GM06990 (cell line): ENCODE measurements around the gene NGEF.

Source experiments
- DNase-seq: peaks from one replicate; pipeline ENCODE4 v3.0.0-alpha.2; 2011; ENCODE audit not compliant: insufficient read length; ENCODE audit errors: extremely low read depth
- H3K27me3 ChIP-seq: replicated peaks from 2 replicates; pipeline ENCODE4 v1.6.0; 2011; ENCODE audit warnings: low read length; ENCODE audit not compliant: control insufficient read depth, insufficient read depth
- H3K36me3 ChIP-seq: 2 replicates; pipeline ENCODE4 v1.5.1; 2011; ENCODE audit warnings: low read length; ENCODE audit not compliant: control insufficient read depth, insufficient read depth
- H3K4me3 ChIP-seq: replicated peaks from 2 replicates; pipeline ENCODE4 v1.5.1; 2011; ENCODE audit warnings: low read depth, mild to moderate bottlenecking, control low read depth, low read length
- CTCF ChIP-seq: IDR thresholded peaks from 2 replicates; pipeline ENCODE4 v1.5.1; 2011; ENCODE audit warnings: low read length, control low read depth, mild to moderate bottlenecking, inconsistent platforms; ENCODE audit not compliant: insufficient read depth, poor library complexity, severe bottlenecking

The NGEF gene

GRCh38 chr2:233029321-233029720, 16.3 kb upstream of the NGEF start:
- H3K36me3 ChIP-seq = no peaks in the 10 kb centered on the region
- no peak overlapping the region for H3K4me3 ChIP-seq
- DNase-seq = no peak
- no peaks in the 10 kb centered on the region; the same call in 1 of the 2 replicates for H3K27me3 ChIP-seq
- TF ChIP-seq CTCF = no peak

- DNase-seq = no peak
- H3K27me3 ChIP-seq = no peaks in the 10 kb centered on the region
- no peak overlapping the region for H3K4me3 ChIP-seq
- no peak for TF ChIP-seq CTCF
- no peaks in the 10 kb centered on the region for H3K36me3 ChIP-seq
Measured at GRCh38 chr2:233026198-233026813, 13.2 kb upstream of the NGEF start.

GRCh38 chr2:233025706-233026105, 12.7 kb upstream of the NGEF start:
- no peak for DNase-seq
- no peaks in the 10 kb centered on the region for H3K27me3 ChIP-seq
- no peak for TF ChIP-seq CTCF
- H3K4me3 ChIP-seq = no peak overlapping the region
- no peaks in the 10 kb centered on the region for H3K36me3 ChIP-seq

GRCh38 chr2:233023761-233024410, 10.8 kb upstream of the NGEF start:
- no peak overlapping the region for H3K4me3 ChIP-seq
- no peak for TF ChIP-seq CTCF
- H3K27me3 ChIP-seq = no peaks in the 10 kb centered on the region
- DNase-seq = no peak
- no peaks in the 10 kb centered on the region for H3K36me3 ChIP-seq

- no peak for TF ChIP-seq CTCF
- no peaks in the 10 kb centered on the region for H3K36me3 ChIP-seq
- no peak overlapping the region for H3K4me3 ChIP-seq
- no peaks in the 10 kb centered on the region for H3K27me3 ChIP-seq
- no peak for DNase-seq
Measured at GRCh38 chr2:233023007-233023760, 10.1 kb upstream of the NGEF start.
